H9 (cell line): ENCODE data around the gene LUZP2. TPM values are rescaled to one million over a fixed set of nuclear protein-coding genes. Genes with fewer than 3 reads are reported as not detected.

Source experiments
- DNase-seq: peaks from one replicate; pipeline ENCODE4 v3.0.0-alpha.2; 2017
- H2AFZ ChIP-seq: one replicate; pipeline ENCODE4 v1.6.1; 2013; ENCODE audit warnings: mild to moderate bottlenecking, low read length, control low read depth, moderate library complexity
- H2AK5ac ChIP-seq: 2 replicates; pipeline ENCODE4 v1.6.1; 2013; ENCODE audit warnings: low read length, control low read depth, mixed read lengths; ENCODE audit not compliant: insufficient read length
- H2BK120ac ChIP-seq: one replicate; pipeline ENCODE4 v1.6.1; 2013; ENCODE audit warnings: low read depth, mild to moderate bottlenecking, low read length, control low read depth, inconsistent platforms; ENCODE audit not compliant: poor library complexity, severe bottlenecking
- H2BK12ac ChIP-seq: 2 replicates; pipeline ENCODE4 v1.6.1; 2013; ENCODE audit warnings: low read length, control low read depth, mixed read lengths, low read depth; ENCODE audit not compliant: insufficient read length
- H2BK15ac ChIP-seq: 2 replicates; pipeline ENCODE4 v1.6.1; 2013; ENCODE audit warnings: low read depth, low read length, control low read depth
- H2BK20ac ChIP-seq: one replicate; pipeline ENCODE4 v1.6.1; 2013; ENCODE audit warnings: low read depth, mild to moderate bottlenecking, low read length, control low read depth, inconsistent platforms; ENCODE audit not compliant: poor library complexity, severe bottlenecking
- H2BK5ac ChIP-seq: 2 replicates; pipeline ENCODE4 v1.6.1; 2013; ENCODE audit warnings: low read length, control low read depth, mixed read lengths; ENCODE audit not compliant: insufficient read length
- H3K14ac ChIP-seq: 2 replicates; pipeline ENCODE4 v1.6.1; 2013; ENCODE audit warnings: low read length, control low read depth; ENCODE audit not compliant: insufficient read depth
- H3K18ac ChIP-seq: 2 replicates; pipeline ENCODE4 v1.6.1; 2013; ENCODE audit warnings: low read depth, mild to moderate bottlenecking, mixed read lengths, low read length, control low read depth; ENCODE audit not compliant: insufficient read length
- H3K23ac ChIP-seq: 2 replicates; pipeline ENCODE4 v1.6.1; 2013; ENCODE audit warnings: low read length, control low read depth, mixed read lengths, low read depth; ENCODE audit not compliant: insufficient read length
- H3K23me2 ChIP-seq: 2 replicates; pipeline ENCODE4 v1.6.1; 2013; ENCODE audit warnings: low read depth, mild to moderate bottlenecking, mixed read lengths, low read length, control low read depth; ENCODE audit not compliant: insufficient read length, poor library complexity, severe bottlenecking
- H3K27ac ChIP-seq: 2 replicates; pipeline ENCODE4 v1.5.1; 2013; ENCODE audit warnings: low read length, control low read depth, mixed read lengths, low read depth; ENCODE audit not compliant: insufficient read length
- H3K27me3 ChIP-seq: 2 replicates; pipeline ENCODE4 v1.6.1; 2013; ENCODE audit warnings: low read length, control low read depth, inconsistent platforms; ENCODE audit not compliant: insufficient read depth
- H3K4ac ChIP-seq: 2 replicates; pipeline ENCODE4 v1.6.1; 2013; ENCODE audit warnings: low read depth, mild to moderate bottlenecking, control low read depth, inconsistent platforms, low read length, moderate library complexity
- H3K4me1 ChIP-seq: 2 replicates; pipeline ENCODE4 v1.6.1; 2013; ENCODE audit warnings: low read length, control low read depth, inconsistent platforms; ENCODE audit not compliant: insufficient read depth
- H3K4me2 ChIP-seq: 2 replicates; pipeline ENCODE4 v1.6.1; 2013; ENCODE audit warnings: low read length, control low read depth, mixed read lengths; ENCODE audit not compliant: insufficient read length, insufficient read depth
- H3K56ac ChIP-seq: 2 replicates; pipeline ENCODE4 v1.6.1; 2013; ENCODE audit warnings: low read depth, mild to moderate bottlenecking, mixed read lengths, low read length, control low read depth; ENCODE audit not compliant: insufficient read length
- H3K79me1 ChIP-seq: 2 replicates; pipeline ENCODE4 v1.6.1; 2013; ENCODE audit warnings: low read depth, mild to moderate bottlenecking, moderate library complexity, low read length, control low read depth, inconsistent platforms; ENCODE audit not compliant: insufficient read depth, poor library complexity, severe bottlenecking
- H3K79me2 ChIP-seq: 2 replicates; pipeline ENCODE4 v1.6.1; 2013; ENCODE audit warnings: low read length, control low read depth, inconsistent platforms; ENCODE audit not compliant: insufficient read depth
- H3K9ac ChIP-seq: 2 replicates; pipeline ENCODE4 v1.6.1; 2013; ENCODE audit warnings: low read length, control low read depth, mixed read lengths; ENCODE audit not compliant: insufficient read length; ENCODE audit errors: extremely low read depth
- H3K9me3 ChIP-seq: one replicate; pipeline ENCODE4 v1.6.1; 2013; ENCODE audit warnings: low read depth, low read length, inconsistent platforms; ENCODE audit not compliant: control insufficient read depth
- H3T11ph ChIP-seq: one replicate; pipeline ENCODE4 v1.6.1; 2013; ENCODE audit warnings: mild to moderate bottlenecking, low read length, control low read depth, inconsistent platforms
- H4K20me1 ChIP-seq: one replicate; pipeline ENCODE4 v1.6.1; 2013; ENCODE audit not compliant: control insufficient read depth, insufficient read length, insufficient read depth
- H4K5ac ChIP-seq: 2 replicates; pipeline ENCODE4 v1.6.1; 2013; ENCODE audit warnings: low read depth, mild to moderate bottlenecking, mixed read lengths, low read length, control low read depth; ENCODE audit not compliant: insufficient read length
- H4K8ac ChIP-seq: replicated peaks from 2 replicates; pipeline ENCODE4 v1.6.1; 2013; ENCODE audit warnings: low read length, control low read depth, mixed read lengths, low read depth; ENCODE audit not compliant: insufficient read length
- H4K91ac ChIP-seq: 2 replicates; pipeline ENCODE4 v1.6.1; 2013; ENCODE audit warnings: low read depth, mild to moderate bottlenecking, moderate library complexity, mixed read lengths, low read length, control low read depth; ENCODE audit not compliant: insufficient read length
- H3K27ac Mint-ChIP-seq, 3 experiments: 2 replicates in 2 of 3; 3 replicates in 1 of 3; pipeline ENCODE4 v1.8.0; 2020 to 2021; ENCODE audit warnings: mixed read lengths in 3 of 3, mild to moderate bottlenecking in 1 of 3, moderate library complexity in 1 of 3
- H3K27me3 Mint-ChIP-seq: 2 replicates; pipeline ENCODE4 v1.8.0; 2021; ENCODE audit warnings: low read depth, mild to moderate bottlenecking, moderate library complexity, mixed read lengths
- H3K36me3 Mint-ChIP-seq, 3 experiments: 2 replicates in 2 of 3; 3 replicates in 1 of 3; pipeline ENCODE4 v1.8.0; 2020 to 2021; ENCODE audit warnings: low read depth in 3 of 3, mixed read lengths in 3 of 3; ENCODE audit not compliant: insufficient read depth in 1 of 3
- H3K4me1 Mint-ChIP-seq, 2 experiments: 2 replicates each; pipeline ENCODE4 v1.8.0; 2020; ENCODE audit warnings: mixed read lengths in 2 of 2
- H3K4me3 Mint-ChIP-seq, 2 experiments: 2 replicates in 1 of 2; 3 replicates in 1 of 2; pipeline ENCODE4 v1.8.0; 2020 to 2021; ENCODE audit warnings: mild to moderate bottlenecking in 2 of 2, mixed read lengths in 2 of 2, moderate library complexity in 1 of 2
- H3K9me3 Mint-ChIP-seq, 2 experiments: 2 replicates in 1 of 2; 3 replicates in 1 of 2; pipeline ENCODE4 v1.8.0; 2020; ENCODE audit warnings: mild to moderate bottlenecking in 2 of 2, mixed read lengths in 2 of 2, moderate library complexity in 1 of 2
- total RNA-seq: library from RNA; stranded (reverse); gene quantifications from 2 replicates; pipeline ENCODE4 v1.2.1, GENCODE V29; 2021
- TF ChIP-seq, protein P1 (sequence below): fragments of 200-600 bp; sonication (generic); conservative IDR thresholded peaks from 3 replicates; pipeline ENCODE4 v1.8.0; 2021; ENCODE audit warnings: antibody characterized with exemption, mild to moderate bottlenecking

The LUZP2 gene
- total RNA-seq, 1 experiment from 2014 or later: 25.4 TPM

DNA sequence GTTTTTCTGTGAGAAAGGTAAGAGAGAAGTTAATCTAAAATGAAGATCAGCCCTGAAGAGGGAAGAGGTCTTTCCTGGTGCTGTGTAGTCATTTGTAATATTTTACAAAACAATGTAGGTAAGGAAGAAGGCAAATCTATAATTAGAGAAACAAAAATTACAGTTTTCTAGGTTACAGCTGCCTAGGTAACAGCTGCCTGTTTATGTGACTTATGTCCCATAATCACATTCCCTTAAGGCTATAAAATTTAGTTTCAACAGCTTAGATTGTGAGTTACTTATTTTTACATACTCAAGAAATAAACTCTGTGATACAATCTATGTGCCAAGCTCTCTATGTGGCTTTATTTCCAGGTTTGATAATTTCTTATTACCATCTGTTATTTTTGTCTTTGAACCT, 19.8 kb downstream of the LUZP2 start:
- no peak overlapping the region for H4K8ac ChIP-seq
- H2AK5ac ChIP-seq: no peak overlapping the region
- no peak overlapping the region for H2BK5ac ChIP-seq
- H3T11ph ChIP-seq: no peak overlapping the region
- peaks cover 41 to 49% of the 10 kb centered on the region in 2 experiments for H3K4me1 Mint-ChIP-seq
- no peaks in the 10 kb centered on the region for H3K27me3 Mint-ChIP-seq
- H3K36me3 Mint-ChIP-seq: peaks cover 0 to 3% (median 0%) of the 10 kb centered on the region in 3 experiments; a peak in 1 of 7 replicates
- no peaks in the 10 kb centered on the region for H3K27me3 ChIP-seq
- no peak overlapping the region for H2BK12ac ChIP-seq
- H4K91ac ChIP-seq: no peak overlapping the region
- H3K9me3 Mint-ChIP-seq: no peaks in the 10 kb centered on the region
- H2BK120ac ChIP-seq: no peak overlapping the region
- no peak overlapping the region for H2BK15ac ChIP-seq
- no peaks in the 10 kb centered on the region for H3K9me3 ChIP-seq
- no peak overlapping the region for H2AFZ ChIP-seq
- no peak overlapping the region for H3K4me2 ChIP-seq
- H3K79me1 ChIP-seq: no peaks in the 10 kb centered on the region
- TF ChIP-seq, protein P1, sequence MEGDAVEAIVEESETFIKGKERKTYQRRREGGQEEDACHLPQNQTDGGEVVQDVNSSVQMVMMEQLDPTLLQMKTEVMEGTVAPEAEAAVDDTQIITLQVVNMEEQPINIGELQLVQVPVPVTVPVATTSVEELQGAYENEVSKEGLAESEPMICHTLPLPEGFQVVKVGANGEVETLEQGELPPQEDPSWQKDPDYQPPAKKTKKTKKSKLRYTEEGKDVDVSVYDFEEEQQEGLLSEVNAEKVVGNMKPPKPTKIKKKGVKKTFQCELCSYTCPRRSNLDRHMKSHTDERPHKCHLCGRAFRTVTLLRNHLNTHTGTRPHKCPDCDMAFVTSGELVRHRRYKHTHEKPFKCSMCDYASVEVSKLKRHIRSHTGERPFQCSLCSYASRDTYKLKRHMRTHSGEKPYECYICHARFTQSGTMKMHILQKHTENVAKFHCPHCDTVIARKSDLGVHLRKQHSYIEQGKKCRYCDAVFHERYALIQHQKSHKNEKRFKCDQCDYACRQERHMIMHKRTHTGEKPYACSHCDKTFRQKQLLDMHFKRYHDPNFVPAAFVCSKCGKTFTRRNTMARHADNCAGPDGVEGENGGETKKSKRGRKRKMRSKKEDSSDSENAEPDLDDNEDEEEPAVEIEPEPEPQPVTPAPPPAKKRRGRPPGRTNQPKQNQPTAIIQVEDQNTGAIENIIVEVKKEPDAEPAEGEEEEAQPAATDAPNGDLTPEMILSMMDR: no peak
- no peak overlapping the region for H4K5ac ChIP-seq
- H3K23me2 ChIP-seq: no peaks in the 10 kb centered on the region
- no peak for DNase-seq
- H3K14ac ChIP-seq: no peak overlapping the region
- H3K4me1 ChIP-seq: peaks cover 2% of the 10 kb centered on the region; the same call in 1 of the 2 replicates
- no peak overlapping the region for H3K4ac ChIP-seq
- H3K27ac Mint-ChIP-seq: peak overlapping the region; percentile 1 to 88 (median 1); a peak in 4 of 7 replicates
- no peak overlapping the region for H3K56ac ChIP-seq
- no peak overlapping the region for H3K9ac ChIP-seq
- H3K27ac ChIP-seq: no peak overlapping the region
- H3K4me3 Mint-ChIP-seq: no peak overlapping the region; a peak in 1 of 5 replicates
- H3K79me2 ChIP-seq: no peaks in the 10 kb centered on the region
- no peak overlapping the region for H2BK20ac ChIP-seq
- no peak overlapping the region for H3K18ac ChIP-seq
- H4K20me1 ChIP-seq: no peaks in the 10 kb centered on the region
- H3K23ac ChIP-seq: no peak overlapping the region
